ENCODE measurements around the gene TNNI3K.

Gene TNNI3K

DNA sequence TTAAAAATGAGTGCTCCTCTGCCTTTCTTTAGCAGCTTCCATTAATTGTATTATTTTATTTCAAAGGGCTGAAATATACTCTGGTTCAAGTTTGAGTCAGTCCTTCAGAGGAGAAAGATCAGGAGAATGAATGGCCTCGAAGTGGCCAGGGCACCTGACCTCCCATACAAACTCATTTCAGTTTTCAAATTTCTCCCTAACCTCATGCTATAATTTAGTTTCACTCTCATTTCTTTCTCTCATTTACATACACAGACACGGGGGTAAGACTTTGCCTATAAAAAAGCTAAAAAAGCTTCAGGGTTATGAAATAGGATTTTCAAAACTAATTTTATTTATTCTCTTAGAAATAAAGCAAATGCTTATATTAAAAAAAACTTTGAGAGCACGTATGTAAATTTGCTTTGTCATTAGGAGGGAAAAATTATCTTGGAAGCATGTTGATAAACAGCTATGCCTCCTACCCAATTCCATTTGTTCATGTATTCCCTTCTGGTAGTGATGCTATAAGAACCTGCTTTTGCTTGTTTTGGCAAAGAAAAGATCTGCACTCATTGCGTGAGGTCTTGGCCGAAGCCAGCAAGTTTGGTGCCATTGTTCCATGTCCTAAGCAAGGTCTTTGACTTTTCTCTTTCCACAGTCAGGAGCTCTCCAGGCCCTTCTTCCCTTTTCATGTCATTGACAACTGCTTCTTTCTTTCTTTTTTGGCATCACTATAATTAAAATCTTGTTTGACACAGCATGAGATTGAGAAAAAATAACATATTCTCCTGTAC is 357.6 kb downstream of the TNNI3K start:
- no peak for TF ChIP-seq CTCF (IDR thresholded peaks at IDR 0.05)
